Kidney epithelial cell (primary cell): ENCODE data around the gene RAB39A. TPM values are rescaled to one million over a fixed set of nuclear protein-coding genes. Genes with fewer than 3 reads are reported as not detected.
"Not testable (repeated sequence)": the region's sequence is repeated elsewhere in the genome, so short reads cannot be mapped to it uniquely, and the experiment has no call there.

Source experiments
- DNase-seq: peaks from one replicate; pipeline ENCODE4 v3.0.0-alpha.2; 2010; ENCODE audit warnings: low read depth
- H3K27me3 ChIP-seq: 2 replicates; pipeline ENCODE4 v1.6.0; 2011; ENCODE audit warnings: low read length; ENCODE audit not compliant: control insufficient read depth, insufficient read depth
- H3K36me3 ChIP-seq: 2 replicates; pipeline ENCODE4 v1.5.1; 2011; ENCODE audit warnings: low read length; ENCODE audit not compliant: control insufficient read depth, insufficient read depth
- H3K4me3 ChIP-seq: 2 replicates; pipeline ENCODE4 v1.5.1; 2011; ENCODE audit warnings: low read depth, mild to moderate bottlenecking, control low read depth, low read length
- CTCF ChIP-seq: IDR thresholded peaks from 2 replicates; pipeline ENCODE4 v1.5.1; 2011; ENCODE audit warnings: mild to moderate bottlenecking, moderate library complexity, low read length, control low read depth, inconsistent platforms; ENCODE audit not compliant: insufficient read depth, poor library complexity, severe bottlenecking
- total RNA-seq: library from RNA; depleted of rRNA; stranded (reverse); fragments of >200 nt; gene quantifications from 2 replicates; pipeline ENCODE4 v1.2.3, GENCODE V29; 2015

The RAB39A gene
- total RNA-seq, 1 donor from 2014 or later: 1.3 TPM

- no peak for DNase-seq
- Histone ChIP-seq H3K27me3 (no peaks in the 10 kb centered on the region), H3K36me3 (no peaks in the 10 kb centered on the region), H3K4me3 (no peak overlapping the region)
- no peak for TF ChIP-seq CTCF
Measured at GRCh38 chr11:107915229-107915628, 13.0 kb upstream of the RAB39A start.

GRCh38 chr11:107916671-107917241 lies 11.5 kb upstream of the RAB39A start:
- no peak overlapping the region for H3K4me3 ChIP-seq
- H3K36me3 ChIP-seq: no peaks in the 10 kb centered on the region
- no peak for DNase-seq
- H3K27me3 ChIP-seq: no peaks in the 10 kb centered on the region
- TF ChIP-seq CTCF: peak; percentile 26

GRCh38 chr11:107921997-107922396 lies 6.3 kb upstream of the RAB39A start:
- no peaks in the 10 kb centered on the region for H3K27me3 ChIP-seq
- no peak overlapping the region for H3K4me3 ChIP-seq

GRCh38 chr11:107923519-107923918 lies 4.7 kb upstream of the RAB39A start:
- H3K36me3 ChIP-seq, DNase-seq, H3K27me3 ChIP-seq, H3K4me3 ChIP-seq: not testable (repeated sequence)

More at GRCh38 chr11:107921997-107922396, 6.3 kb upstream of the RAB39A start:
- DNase-seq: no peak
- no peak for TF ChIP-seq CTCF
- H3K36me3 ChIP-seq: no peaks in the 10 kb centered on the region

- Histone ChIP-seq H3K36me3 (no peaks in the 10 kb centered on the region), H3K4me3 (no peak overlapping the region), H3K27me3 (peaks cover 10% of the 10 kb centered on the region)
- DNase-seq: no peak
- no peak for TF ChIP-seq CTCF
Measured at GRCh38 chr11:107924306-107924705, 3.9 kb upstream of the RAB39A start.

GRCh38 chr11:107927559-107927958 lies 689 bp upstream of the RAB39A start:
- peak overlapping the region; percentile 34 for H3K4me3 ChIP-seq
- no peak for TF ChIP-seq CTCF
- no peak for DNase-seq

More at GRCh38 chr11:107927559-107927958, 689 bp upstream of the RAB39A start:
- Histone ChIP-seq H3K36me3 (no peaks in the 10 kb centered on the region), H3K27me3 (peaks cover 10% of the 10 kb centered on the region)
